Islet of Langerhans (tissue), 1 donor: ENCODE results near the gene CROT.

ENCODE experiments used
- FAIRE-seq: peaks from one replicate; lab custom pipeline; 2011; peaks lifted over from hg19 to GRCh38; lab: Jason Lieb, UNC

The CROT gene

DNA sequence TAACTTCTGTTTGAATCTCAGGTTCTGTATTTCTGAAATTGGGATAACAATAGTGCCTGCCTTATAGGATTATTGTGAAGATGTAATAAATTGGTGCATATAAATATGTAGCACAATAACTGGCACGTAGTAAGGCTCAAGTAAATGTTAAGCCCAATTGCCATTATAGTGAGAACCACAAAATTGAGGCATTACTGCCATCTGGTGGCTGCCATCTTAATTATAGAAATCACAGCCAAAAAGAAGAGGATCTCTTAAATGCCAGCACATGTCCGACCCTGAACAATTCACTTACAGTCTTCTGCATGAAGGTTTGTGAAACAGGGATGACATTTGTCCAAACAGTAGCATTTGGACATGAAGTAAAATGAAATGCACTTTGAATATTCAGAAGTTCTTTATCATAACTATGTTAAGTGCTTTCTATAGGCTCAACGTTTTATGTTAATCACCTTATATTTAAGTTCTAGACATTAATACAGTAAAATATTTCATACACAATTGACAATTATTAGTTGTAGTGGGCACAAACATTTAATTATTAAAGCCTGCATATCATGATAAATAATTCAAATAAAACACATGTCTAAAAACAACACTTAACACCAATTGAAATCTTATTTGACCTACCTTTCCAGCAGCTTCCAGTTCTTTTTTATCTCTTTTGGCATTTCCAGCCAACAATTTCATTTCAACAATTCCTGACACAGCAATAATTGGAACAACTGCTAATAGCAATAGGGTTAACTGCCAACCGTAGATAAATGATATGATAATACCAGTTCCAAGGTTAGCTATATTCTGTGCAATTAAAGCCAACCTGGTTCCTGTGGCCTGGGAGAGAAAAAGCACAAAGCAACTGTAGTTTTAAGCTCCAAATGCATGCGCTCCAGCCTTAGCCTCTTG is 71.5 kb downstream of the CROT start:
- peak; percentile 98 for FAIRE-seq

DNA sequence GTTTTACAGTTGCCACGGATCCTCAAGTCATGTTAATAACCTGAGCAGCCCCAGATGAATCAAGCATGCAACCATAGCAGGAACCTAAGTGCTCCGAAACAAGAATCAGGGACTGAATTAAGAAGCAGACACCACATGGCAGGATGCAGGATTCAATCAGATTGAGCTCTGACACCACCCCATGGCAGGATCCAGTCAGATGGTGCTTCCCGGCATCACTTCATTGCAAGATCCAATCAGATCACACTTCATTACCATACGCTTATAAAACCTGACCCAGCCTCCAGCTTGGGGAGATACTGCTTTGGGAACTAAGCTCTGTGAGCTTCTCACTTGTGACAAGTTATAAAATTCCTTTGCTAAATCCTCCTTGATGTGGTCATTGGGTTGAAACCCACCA is 74.7 kb downstream of the CROT start:
- FAIRE-seq: no peak

DNA sequence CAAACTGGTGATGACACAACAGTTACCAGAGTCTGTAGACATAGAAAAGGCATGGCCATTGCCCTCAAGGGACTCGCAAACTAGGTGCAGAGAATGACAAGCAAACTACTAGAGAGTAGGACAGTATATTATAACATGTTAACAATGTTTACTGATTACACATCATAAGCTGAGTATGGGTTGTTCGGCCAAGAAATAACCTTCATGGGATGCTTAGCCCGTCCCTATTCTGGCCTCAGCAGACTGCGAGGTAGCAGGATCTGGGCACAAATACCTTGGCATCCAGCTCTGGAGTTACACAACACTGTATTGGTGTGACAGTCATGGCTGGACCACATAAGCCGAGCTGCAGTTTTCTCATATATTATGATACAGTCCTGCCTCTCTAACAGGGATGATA is 78.6 kb downstream of the CROT start:
- FAIRE-seq: no peak

DNA sequence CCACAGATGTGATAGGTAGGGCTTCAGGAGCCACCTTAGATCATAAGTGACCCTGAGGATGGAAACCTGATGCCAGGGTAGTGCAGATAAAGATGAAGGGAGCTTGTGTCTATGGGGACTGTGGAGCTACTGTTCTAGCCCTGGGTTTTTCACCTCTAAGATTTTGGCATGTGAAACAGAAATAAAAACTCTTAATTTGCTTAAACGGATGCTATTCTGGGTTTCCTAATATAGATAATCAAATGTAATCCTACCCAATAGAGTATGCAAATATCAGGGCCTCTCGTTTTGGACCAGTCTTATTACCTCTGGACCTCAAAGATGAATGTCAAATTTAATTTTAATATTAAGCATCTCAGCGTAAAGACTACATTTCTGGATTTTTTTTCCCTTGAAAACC is 80.7 kb downstream of the CROT start:
- FAIRE-seq: no peak

DNA sequence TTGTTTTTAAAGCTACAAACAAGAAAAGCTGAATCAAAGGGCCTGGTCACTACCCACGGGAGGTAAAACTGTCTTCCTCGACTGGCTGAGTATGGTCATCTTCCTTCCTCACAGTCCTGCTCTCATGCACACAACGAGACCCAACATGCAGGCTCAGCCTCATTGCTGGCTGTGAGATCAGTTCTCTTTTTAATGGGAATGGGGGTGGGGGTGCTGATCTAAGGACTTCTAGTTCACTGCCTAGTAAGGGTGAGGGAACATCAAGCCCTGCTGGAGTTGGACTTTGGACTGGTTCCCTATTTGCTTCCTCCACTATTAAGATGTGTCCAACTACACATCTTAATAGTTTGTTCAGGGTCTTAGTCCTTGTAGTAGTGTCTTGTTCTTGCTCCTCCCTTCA is 81.8 kb downstream of the CROT start:
- FAIRE-seq: no peak

DNA sequence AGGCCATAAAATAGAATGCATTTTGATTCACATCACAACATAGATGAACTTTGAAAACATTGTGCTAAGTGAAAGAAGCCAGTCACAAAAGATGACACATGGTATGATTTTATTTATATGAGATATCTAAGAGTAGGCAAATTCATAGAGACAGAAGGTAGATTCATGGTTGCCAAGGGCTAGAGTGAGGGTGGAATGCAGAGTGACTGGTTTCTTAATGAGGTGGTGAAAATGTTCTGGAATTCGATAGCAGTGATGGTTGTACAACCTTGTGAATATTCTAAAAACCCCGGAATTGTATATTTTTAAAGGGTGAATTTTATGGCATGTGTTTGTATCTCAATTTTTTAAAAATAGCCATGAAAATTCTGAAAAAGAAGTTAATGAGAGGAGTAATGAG is 87.1 kb downstream of the CROT start:
- FAIRE-seq: no peak

DNA sequence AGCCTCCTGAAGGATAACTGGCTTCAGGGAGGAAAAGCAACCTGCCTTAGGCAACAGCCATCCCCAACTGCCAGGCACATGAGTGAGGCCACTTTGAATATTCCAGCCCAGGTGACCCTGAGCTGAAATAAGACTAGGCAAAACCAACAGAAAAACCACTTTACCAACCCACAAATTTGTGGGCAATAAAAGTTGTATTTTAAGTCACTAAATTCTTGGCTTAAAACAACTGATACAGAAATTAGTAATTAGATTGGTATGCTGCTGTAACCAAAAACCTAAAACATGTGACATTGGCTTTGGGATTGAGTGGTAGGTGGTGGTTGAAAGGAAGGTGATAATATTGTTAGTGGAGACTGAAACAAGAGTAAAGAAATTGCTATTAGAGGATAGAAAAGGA is 90.1 kb downstream of the CROT start:
- FAIRE-seq: no peak

DNA sequence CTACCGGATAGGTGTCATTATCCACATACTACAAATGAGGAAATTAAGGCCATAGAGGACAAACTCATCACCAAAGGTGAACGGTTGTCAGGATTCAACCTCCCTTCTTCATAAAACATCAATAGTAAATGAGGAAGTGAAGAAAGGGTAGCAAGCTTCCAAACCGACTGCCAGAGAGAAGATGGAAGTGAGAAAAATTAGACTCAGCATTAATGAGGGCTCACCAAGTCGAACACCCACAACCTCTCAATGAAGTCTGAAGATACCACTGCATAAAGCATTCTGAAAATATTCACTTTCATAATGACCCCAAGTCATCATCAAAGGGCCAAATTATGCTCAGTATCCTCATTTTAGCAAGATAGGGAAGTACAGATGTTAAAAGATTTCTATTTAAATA is 100.4 kb downstream of the CROT start:
- FAIRE-seq: no peak

DNA sequence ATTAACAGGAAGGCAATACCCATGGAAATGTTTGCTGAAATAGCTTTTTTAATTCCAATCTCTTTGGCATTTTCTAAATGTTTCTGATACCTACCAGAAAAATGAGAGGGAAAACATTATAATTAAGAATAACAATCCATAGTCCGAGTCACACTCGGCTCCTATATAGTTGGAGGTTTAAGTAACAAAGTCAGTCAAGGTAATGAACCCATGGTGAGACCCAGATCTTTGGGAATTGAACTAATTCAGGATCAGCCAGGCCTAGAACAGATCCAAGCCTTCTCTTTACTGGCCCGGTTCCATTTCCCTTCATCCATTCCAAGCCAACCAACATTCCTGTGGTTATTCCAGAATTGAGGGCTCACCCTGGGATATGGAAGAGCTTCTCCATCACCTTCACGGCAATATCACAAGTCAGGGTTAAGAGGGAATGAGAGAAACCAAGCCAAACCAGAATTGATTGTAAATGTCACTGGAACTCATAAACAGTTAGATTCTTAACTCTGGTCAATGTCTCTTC is 101.7 kb downstream of the CROT start:
- no peak for FAIRE-seq

DNA sequence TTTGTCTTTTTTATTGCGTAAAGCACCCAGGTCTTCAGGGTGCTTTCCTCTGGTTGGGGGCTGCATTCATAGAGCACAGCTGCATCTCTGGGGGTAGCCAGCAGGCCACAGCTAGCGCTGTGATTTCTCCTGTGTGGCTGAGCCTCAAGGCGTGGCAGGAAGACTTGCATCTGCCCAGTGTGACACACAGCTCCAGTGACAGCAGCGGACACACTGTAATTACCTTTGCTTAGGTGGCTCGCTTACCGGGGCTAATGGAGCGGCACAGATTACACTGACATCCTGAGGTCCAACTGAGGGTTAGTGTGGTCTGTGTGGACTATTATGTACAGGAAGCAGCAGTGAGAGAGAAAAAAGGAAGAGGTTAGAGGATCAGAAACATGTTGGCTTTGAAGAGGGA is 102.9 kb downstream of the CROT start:
- peak; percentile 90 for FAIRE-seq
